B cell (primary cell): ENCODE measurements around the gene CBL. TPM values are rescaled to one million over a fixed set of nuclear protein-coding genes. Genes with fewer than 3 reads are reported as not detected.

Source experiments
- ATAC-seq: fragments of 200-7000 bp; cut with Tn5 transposase; one replicate; pipeline ENCODE4 v1.10.0; 2021; ENCODE audit warnings: low read depth, mild to moderate bottlenecking, moderate number of reproducible peaks, moderate library complexity
- CTCF ChIA-PET: fragments of 350-600 bp; sonication (Branson Sonifier 250); formaldehyde crosslinking; loops from one replicate; lab custom pipeline; 2021; ENCODE audit warnings: antibody characterized with exemption, inconsistent platforms; lab: Charles Lee
- POLR2A ChIA-PET: fragments of 350-600 bp; sonication (Branson Sonifier 250); formaldehyde crosslinking; loops from one replicate; lab custom pipeline; 2021; ENCODE audit warnings: antibody characterized with exemption; lab: Charles Lee
- DNase-seq: peaks from one replicate; pipeline ENCODE4 v3.0.0; 2013
- H2AFZ ChIP-seq: 2 replicates; pipeline ENCODE4 v1.6.1; 2012; ENCODE audit warnings: mild to moderate bottlenecking, low read depth, low read length; ENCODE audit not compliant: insufficient read depth, poor library complexity, severe bottlenecking
- H3K27ac ChIP-seq, 2 donors: 1 replicate in 1 of 2; 2 replicates in 1 of 2; pipeline ENCODE4 v1.5.1; 2012 to 2013; ENCODE audit warnings: low read length in 2 of 2, mild to moderate bottlenecking in 2 of 2, moderate library complexity in 1 of 2
- H3K27me3 ChIP-seq, 4 experiments: fragments of 200-600 bp in 1 of 4; sonication (generic) in 1 of 4; replicated peaks in 1 of 4; 1 replicate in 2 of 4; 2 replicates in 2 of 4; pipeline versions ENCODE4 v1.6.1 to v1.7.0; 2013 to 2016; ENCODE audit warnings: low read length in 3 of 4, mild to moderate bottlenecking in 2 of 4, mixed read lengths in 1 of 4, moderate library complexity in 1 of 4; ENCODE audit not compliant: insufficient read depth in 4 of 4, control insufficient read depth in 3 of 4; ENCODE audit errors: control extremely low read depth in 1 of 4
- H3K36me3 ChIP-seq, 2 experiments: replicated peaks in 1 of 2; 1 replicate in 1 of 2; 2 replicates in 1 of 2; pipeline versions ENCODE4 v1.6.1 to v1.7.1; 2013; ENCODE audit warnings: low read length in 1 of 2; ENCODE audit not compliant: insufficient read depth in 2 of 2, control insufficient read depth in 1 of 2; ENCODE audit errors: control extremely low read depth in 1 of 2, extremely low read depth in 1 of 2
- H3K4me1 ChIP-seq, 2 donors: fragments of 200-600 bp in 1 of 2; sonication (generic) in 1 of 2; 1 replicate in 1 of 2; 2 replicates in 1 of 2; pipeline versions ENCODE4 v1.5.1 to v1.6.1; 2013 to 2017; ENCODE audit warnings: low read length in 2 of 2; ENCODE audit not compliant: control insufficient read depth in 2 of 2, insufficient read depth in 2 of 2
- H3K4me2 ChIP-seq: replicated peaks from 2 replicates; pipeline ENCODE3; 2012; ENCODE audit warnings: mild to moderate bottlenecking, low read depth, low read length; ENCODE audit not compliant: poor library complexity, severe bottlenecking
- H3K4me3 ChIP-seq, 5 experiments: fragments of 200-600 bp in 1 of 5; sonication (generic) in 1 of 5; 1 replicate in 3 of 5; 2 replicates in 2 of 5; pipeline versions ENCODE4 v1.5.1 to v1.7.0; 2011 to 2016; ENCODE audit warnings: low read length in 4 of 5, mild to moderate bottlenecking in 4 of 5, low read depth in 2 of 5, control low read depth in 1 of 5, moderate library complexity in 1 of 5; ENCODE audit not compliant: insufficient read depth in 1 of 5; ENCODE audit errors: control extremely low read depth in 1 of 5, extremely low read depth in 1 of 5
- H3K79me2 ChIP-seq: fragments of 200-600 bp; sonication (generic); one replicate; pipeline ENCODE4 v1.6.0; 2016; ENCODE audit warnings: low read length; ENCODE audit not compliant: control insufficient read depth, insufficient read depth
- H3K9ac ChIP-seq: fragments of 200-600 bp; sonication (generic); 2 replicates; pipeline ENCODE4 v1.6.1; 2017; ENCODE audit warnings: mild to moderate bottlenecking, low read length, moderate library complexity
- H3K9me3 ChIP-seq, 3 donors: one replicate each; pipeline versions ENCODE4 v1.6.1 to v1.7.1; 2013; ENCODE audit warnings: low read length in 2 of 3; ENCODE audit not compliant: control insufficient read depth in 2 of 3, insufficient read depth in 1 of 3; ENCODE audit errors: control extremely low read depth in 1 of 3
- H4K20me1 ChIP-seq: 2 replicates; pipeline ENCODE4 v1.6.0; 2012; ENCODE audit warnings: mild to moderate bottlenecking, low read length; ENCODE audit not compliant: insufficient read depth, control insufficient read depth, poor library complexity, severe bottlenecking
- H3K27ac Mint-ChIP-seq: one replicate; pipeline ENCODE4 v1.8.0; 2021; ENCODE audit warnings: mixed read lengths
- H3K27me3 Mint-ChIP-seq: one replicate; pipeline ENCODE4 v1.8.0; 2021; ENCODE audit warnings: mixed read lengths
- H3K4me1 Mint-ChIP-seq: one replicate; pipeline ENCODE4 v1.8.0; 2021; ENCODE audit warnings: mixed read lengths
- H3K4me3 Mint-ChIP-seq: one replicate; pipeline ENCODE4 v1.8.0; 2021; ENCODE audit warnings: mixed read lengths
- H3K9me3 Mint-ChIP-seq: one replicate; pipeline ENCODE4 v1.8.0; 2022; ENCODE audit warnings: mixed read lengths; ENCODE audit not compliant: insufficient read depth
- CTCF ChIP-seq: fragments of 200-600 bp; IDR thresholded peaks from one replicate; pipeline ENCODE4 v1.8.0; 2022; ENCODE audit warnings: antibody characterized with exemption, mild to moderate bottlenecking
- EZH2 ChIP-seq: IDR thresholded peaks from 2 replicates; pipeline ENCODE4 v1.6.1; 2012; ENCODE audit warnings: borderline replicate concordance, low read depth, mild to moderate bottlenecking, moderate library complexity, low read length; ENCODE audit not compliant: insufficient read depth, poor library complexity, severe bottlenecking
- WGBS: methylation state at CpG from one replicate; pipeline ENCODE4 v1.1.5; 2013; ENCODE audit warnings: missing lambda C conversion rate; ENCODE audit not compliant: insufficient coverage; 5-methylcytosine and 5-hydroxymethylcytosine counted together
- intact Hi-C: fragments of 100-400 bp; cut with micrococcal nuclease; formaldehyde crosslinking; loops from one replicate; pipeline ENCODE4 v1.10.0; 2022
- polyA plus RNA-seq: library from polyadenylated mRNA; depleted of rRNA; stranded (reverse); fragments of >200 nt; gene quantifications from 2 replicates; pipeline ENCODE4 v1.2.3, GENCODE V29; 2012
- total RNA-seq, 2 donors: library from RNA; stranded (reverse); fragments of 120-200 nt in 1 of 2; gene quantifications; 1 replicate in 1 of 2; 2 replicates in 1 of 2; pipeline versions ENCODE4 v1.2.3 to v1.2.4, GENCODE V29; 2013 to 2022

CBL gene
- total and polyA plus RNA-seq, 2 donors (not counting 1 experiment from before 2014, with no cell fraction given): 11.7 to 35.2 TPM

- Mint-ChIP-seq H3K27me3 (no peaks in the 10 kb centered on the region), H3K4me3 (no peak overlapping the region), H3K27ac (no peak overlapping the region), H3K4me1 (no peaks in the 10 kb centered on the region), H3K9me3 (no peaks in the 10 kb centered on the region)
- no peak for TF ChIP-seq EZH2
- TF ChIP-seq CTCF: no peak
- CTCF ChIA-PET: interaction anchor here (0.6 kb wide), 1 partner anchor 100 kb away, joined by 3 read pairs; no protein-coding TSS in a partner anchor
- no peaks in the 10 kb centered on the region for H3K4me1 ChIP-seq
- no peak overlapping the region for H3K9ac ChIP-seq
- H2AFZ ChIP-seq: no peak overlapping the region
- no peaks in the 10 kb centered on the region for H3K27me3 ChIP-seq
- WGBS: 94% methylated on average over 2 of the region's 3 CpGs
- no peaks in the 10 kb centered on the region for H3K9me3 ChIP-seq
- no peak overlapping the region for H3K27ac ChIP-seq
- POLR2A ChIA-PET: no interaction called here
- H4K20me1 ChIP-seq: peaks cover 6% of the 10 kb centered on the region
- peaks cover 31 to 78% of the 10 kb centered on the region in 2 experiments for H3K36me3 ChIP-seq
- ATAC-seq (no peak), DNase-seq (no peak)
- H3K4me3 ChIP-seq: no peak overlapping the region
- H3K79me2 ChIP-seq: no peaks in the 10 kb centered on the region
- intact Hi-C loops: no loop called here
- H3K4me2 ChIP-seq: no peak overlapping the region
These were observed 91.8 kb downstream of the CBL start for GRCh38 chr11:119297938-119298337.

GRCh38 chr11:119298726-119299125, 92.6 kb downstream of the CBL start:
- no peaks in the 10 kb centered on the region for H3K4me1 Mint-ChIP-seq

More at GRCh38 chr11:119298726-119299125, 92.6 kb downstream of the CBL start:
- Histone ChIP-seq H3K9me3 (no peaks in the 10 kb centered on the region), H3K27me3 (no peaks in the 10 kb centered on the region), H3K27ac (no peak overlapping the region), H3K4me2 (no peak overlapping the region), H2AFZ (no peak overlapping the region), H3K4me1 (no peaks in the 10 kb centered on the region), H3K4me3 (no peak overlapping the region), H4K20me1 (no peaks in the 10 kb centered on the region), H3K9ac (no peak overlapping the region), H3K36me3 (peaks cover 34 to 82% of the 10 kb centered on the region in 2 experiments), H3K79me2 (no peaks in the 10 kb centered on the region)
- ATAC-seq (no peak), DNase-seq (no peak)
- POLR2A ChIA-PET: no interaction called here
- no peak for TF ChIP-seq EZH2
- no peaks in the 10 kb centered on the region for H3K9me3 Mint-ChIP-seq
- H3K27me3 Mint-ChIP-seq: no peaks in the 10 kb centered on the region
- no peak overlapping the region for H3K4me3 Mint-ChIP-seq
- H3K27ac Mint-ChIP-seq: no peak overlapping the region
- WGBS: no CpG with 5 or more reads among the region's 2 CpGs
- CTCF ChIA-PET: no interaction called here
- intact Hi-C loops: no loop called here
